Lung microvascular endothelial cell (primary cell): ENCODE measurements around the gene RHEBL1. TPM values are rescaled to one million over a fixed set of nuclear protein-coding genes. Genes with fewer than 3 reads are reported as not detected.
"Not testable (repeated sequence)": the region's sequence is repeated elsewhere in the genome, so short reads cannot be mapped to it uniquely, and the experiment has no call there.

Experiments
- DNase-seq, 2 donors: peaks; one replicate each; pipeline versions ENCODE4 v3.0.0 to v3.0.0-alpha.2; 2010; ENCODE audit warnings: low read depth in 2 of 2
- total RNA-seq: library from RNA; depleted of rRNA; stranded (reverse); fragments of >200 nt; gene quantifications from 2 replicates; pipeline ENCODE4 v1.2.1, GENCODE V29; 2014

RHEBL1 gene
- total RNA-seq, 1 donor from 2014 or later: 1.2 TPM

DNA sequence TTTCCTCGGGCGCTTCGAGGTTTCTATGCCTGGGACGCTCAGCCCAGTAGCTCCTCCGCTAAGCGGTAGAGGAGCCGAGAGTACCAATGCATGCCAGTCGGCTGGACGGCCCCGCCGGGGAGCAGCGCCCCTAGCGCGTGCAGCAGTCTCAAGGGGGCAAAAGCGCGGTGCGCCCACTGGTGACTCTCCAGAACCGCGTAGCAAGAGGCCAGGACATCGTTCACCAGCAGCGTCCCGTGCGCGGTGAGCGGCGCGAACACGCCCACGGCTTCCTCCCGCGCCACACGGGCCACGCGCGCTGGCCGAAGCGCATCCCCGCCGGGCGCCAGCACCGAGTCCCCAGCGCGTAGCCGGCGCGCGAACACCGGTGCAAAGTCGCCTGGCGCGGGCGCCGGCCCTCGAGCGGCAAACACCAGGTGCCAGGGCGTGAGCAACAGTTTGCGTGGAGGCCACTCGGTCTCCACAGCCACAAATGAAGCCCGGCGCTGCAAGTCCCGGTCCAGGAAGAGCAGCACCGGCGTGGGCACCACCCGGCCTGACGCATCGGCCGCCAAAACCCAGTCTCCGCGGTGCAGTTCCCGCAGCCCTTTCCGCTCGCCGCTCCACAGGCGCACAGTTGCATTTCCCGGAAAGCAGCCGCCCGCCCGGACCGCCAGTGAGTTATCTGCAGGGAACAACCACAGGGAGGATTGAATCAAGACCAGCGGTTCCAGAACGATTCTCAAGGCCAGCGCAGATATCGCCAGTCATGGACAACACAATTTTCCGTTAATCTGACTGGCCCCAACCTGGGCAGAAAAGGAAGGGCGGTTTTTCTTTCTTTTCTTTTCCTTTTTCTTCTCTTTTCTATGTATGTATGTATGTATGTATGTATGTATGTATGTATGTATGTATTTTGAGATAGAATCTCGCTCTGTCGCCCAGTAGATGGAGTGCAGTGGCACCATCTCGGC lies 20.3 kb upstream of the RHEBL1 start:
- peak; percentile 59 for DNase-seq

DNA sequence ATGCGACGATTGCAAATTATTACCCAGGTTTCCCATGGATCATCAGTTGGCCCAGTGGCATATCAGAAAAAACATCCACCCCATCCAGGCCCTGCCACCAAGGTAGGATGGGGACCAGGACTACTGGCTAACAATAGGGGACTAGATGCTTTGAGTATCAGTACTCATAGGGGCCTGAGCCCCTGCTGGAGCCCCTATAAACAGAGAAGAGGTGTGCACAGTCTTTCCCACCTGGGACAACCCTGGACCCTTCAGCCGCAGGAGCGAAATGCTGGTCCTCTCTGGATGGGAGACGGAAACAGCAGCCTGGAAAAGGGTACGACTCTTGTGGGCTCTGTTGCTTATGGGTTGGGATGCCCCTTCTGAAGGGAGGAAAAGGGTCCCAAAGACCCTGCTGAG lies 19.2 kb upstream of the RHEBL1 start:
- no peak for DNase-seq

DNA sequence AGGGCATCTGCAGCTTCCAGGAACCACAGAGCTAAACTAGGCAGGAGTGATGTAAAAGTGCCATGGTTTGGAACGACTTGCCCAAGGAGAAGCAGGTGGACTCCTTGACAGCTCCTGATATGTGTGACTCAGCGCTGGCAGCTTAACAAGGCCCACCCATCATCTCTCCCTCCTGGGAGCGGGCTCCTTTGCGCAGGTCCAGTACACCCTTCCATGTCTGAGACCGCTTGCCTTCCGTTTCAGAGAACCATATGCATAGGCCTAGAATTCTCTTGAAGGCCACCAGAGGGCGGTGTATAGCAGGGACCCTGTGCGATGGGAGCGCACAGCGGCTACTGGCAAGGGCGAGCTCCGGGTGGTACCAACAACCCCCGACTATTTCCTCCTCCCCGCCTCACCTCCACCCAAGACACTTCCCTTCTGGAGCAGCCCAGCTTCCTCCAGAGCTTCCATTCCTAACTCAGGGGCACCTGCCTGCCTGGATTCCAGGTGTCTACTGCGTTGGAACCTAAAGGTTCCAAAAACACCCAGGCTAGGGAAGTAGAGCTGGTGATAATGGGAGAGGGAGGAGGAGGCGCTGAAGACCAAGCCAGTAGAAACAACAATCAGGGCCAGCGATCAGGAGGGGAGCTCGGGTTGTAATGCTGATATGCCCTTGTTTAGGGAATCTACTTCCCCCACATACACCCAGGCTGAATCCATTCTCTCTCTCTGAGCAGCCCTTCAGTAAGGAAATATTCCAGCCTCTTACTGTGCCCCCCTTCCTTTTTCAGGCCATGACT lies 18.6 kb upstream of the RHEBL1 start:
- DNase-seq: peak; percentile 88 to 95

DNA sequence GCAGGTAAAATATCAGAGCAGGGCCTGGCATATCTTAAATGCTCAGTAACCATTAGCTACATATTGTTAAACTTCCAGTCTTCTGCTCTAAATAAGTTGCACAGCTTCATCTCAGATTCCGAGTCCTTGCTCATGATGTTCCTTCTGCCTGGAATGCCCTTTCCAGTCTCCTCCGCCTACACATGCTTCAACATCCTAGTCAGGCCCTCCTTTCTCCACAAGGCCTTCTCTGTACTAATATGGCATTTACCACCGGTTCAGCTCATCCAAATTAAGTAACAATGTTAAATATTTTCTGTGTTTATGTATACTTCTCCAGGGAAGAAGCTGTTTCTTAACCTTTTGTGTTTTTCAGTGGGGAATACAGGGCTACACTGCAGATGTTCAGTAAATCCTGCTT lies 16.3 kb upstream of the RHEBL1 start:
- DNase-seq: no peak

DNA sequence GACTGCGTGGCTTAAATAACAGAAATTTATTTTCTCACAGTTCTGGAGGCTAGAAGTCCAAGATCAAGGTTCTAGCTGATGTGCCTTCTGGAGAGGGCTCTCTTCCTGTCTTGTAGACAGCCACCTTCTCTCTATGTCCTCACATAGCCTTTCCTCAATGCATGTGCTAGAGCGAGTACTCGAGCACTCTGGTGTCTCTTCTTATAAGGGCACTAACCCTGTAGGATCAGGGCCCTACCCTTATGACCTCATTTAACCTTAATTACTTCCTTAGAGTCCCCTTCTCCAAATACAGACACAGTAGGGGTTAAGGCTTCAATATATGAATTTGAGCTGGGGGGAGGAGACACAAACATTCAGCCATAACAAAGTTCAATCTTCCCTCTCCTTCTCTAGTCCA lies 14.7 kb upstream of the RHEBL1 start:
- no peak for DNase-seq

DNA sequence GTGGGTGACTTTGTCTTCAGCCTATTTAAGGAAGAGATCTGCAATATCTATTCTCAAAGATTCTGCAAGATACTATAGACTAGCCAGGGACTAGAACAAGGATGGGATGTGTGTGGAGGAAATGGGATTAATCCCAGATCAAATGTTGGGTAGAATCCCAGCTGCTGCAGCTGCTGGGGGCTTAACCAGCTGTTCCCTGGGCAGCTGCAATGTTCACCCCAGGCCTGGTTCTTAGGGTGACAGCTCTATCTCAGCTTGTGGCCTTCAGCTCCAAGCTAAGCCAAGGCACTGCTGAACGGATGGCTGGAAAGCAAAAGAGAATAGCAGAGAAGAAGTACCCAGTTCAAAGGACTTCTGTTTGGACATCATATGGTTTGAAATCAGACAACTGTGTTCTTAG lies 10.0 kb upstream of the RHEBL1 start:
- DNase-seq: no peak

DNA sequence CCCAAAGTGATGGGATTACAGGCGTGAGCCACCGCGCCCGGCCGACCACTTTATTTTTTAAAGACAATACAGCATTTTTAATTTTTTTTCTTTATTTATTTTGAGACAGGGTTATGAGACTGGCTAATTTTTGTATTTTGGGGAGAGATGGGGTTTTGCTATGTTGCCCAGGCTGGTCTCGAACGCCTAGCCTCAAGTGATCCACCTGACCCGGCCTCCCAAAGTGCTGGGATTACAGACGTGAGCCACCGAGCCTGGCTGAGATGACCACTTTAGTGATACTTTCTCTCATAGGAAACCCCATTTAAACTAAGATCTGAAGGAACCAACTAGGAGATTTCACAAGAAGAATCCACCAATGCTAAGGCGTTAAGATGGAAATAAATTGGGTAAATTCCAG lies 1.2 kb upstream of the RHEBL1 start:
- no peak for DNase-seq

DNA sequence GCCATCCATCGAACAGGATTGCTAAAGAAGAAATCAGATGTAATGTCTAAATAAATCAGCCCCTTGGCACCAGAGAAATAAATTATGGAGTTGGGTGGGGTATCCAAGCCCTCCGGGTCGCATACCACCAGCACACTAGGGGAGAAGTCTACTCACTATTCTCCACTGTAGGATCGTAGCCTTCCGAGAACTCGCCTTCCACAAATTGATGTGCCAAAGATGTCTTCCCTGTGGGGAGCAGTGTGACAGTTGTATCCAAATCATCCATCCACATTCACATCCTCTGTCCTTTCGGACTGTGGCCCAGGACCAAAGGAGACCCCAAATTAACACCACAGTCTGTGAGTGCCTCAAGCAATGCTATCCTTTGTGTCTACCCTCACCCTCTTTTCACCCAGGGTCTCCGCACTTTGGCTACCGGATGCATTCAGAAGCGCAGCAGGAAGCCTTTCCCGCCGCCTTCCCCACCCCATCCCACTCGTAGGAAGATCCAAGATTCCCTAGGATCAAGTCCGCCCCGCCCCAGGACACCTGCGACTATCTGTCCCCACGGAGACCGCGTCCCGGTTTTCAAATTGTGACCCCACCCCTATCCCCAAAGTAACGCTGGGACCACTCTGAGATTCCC lies 786 bp downstream of the RHEBL1 start:
- DNase-seq: no peak

DNA sequence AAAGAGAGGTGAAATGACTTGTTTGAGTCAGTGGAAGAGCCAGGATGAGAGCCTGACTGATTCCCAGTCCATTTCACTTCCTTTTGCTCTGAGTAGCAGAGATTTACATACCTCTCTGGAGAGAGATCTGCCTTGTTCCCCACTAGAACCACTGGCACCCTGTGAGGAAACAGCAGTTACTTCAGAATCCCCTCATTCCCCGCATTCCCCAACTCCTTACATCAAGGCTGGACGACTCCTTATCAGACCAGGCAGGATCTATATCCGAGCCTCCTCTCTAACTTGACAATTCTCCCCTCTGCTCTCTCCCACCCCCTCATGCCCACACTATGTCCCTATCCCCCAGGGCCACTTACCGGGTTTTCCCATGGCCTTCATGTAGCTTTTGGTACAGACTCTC lies 3.7 kb downstream of the RHEBL1 start:
- DNase-seq: no peak

DNA sequence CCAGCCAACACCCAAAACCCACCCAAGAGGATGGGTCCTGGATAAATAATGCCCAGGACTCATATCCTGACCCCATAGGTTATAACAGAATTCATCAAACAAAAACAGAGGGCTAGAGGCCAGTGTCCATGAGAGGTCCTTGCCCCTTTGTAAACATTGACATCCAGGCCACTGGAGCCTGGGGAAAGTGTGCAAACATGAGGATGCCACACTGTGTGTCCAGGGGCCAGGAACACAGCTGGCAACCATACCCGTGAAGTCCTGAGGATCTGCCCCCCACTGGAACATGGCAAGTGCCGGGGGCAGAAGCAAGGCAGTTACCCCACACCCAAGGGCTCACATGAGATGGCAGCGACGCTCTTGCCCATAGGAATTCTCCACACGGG lies 5.0 kb downstream of the RHEBL1 start:
- no peak for DNase-seq

DNA sequence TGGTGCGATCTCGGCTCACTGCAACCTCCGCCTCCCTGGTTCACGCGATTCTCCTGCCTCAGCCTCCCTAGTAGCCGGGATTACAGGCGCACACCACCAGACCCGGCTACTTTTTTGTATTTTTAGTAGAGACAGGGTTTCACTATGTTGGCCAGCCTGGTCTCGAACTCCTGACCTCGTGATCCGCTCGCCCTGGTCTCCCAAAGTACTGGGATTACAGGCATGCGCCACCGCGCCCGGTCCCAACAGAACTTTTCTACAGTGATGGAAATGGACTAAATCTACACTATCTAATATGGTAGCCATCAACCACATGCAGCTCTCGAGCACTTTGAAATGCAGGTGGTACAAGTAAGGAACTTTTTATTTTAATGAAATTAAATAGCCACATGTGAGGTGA lies 7.9 kb downstream of the RHEBL1 start:
- not testable (repeated sequence) for DNase-seq

DNA sequence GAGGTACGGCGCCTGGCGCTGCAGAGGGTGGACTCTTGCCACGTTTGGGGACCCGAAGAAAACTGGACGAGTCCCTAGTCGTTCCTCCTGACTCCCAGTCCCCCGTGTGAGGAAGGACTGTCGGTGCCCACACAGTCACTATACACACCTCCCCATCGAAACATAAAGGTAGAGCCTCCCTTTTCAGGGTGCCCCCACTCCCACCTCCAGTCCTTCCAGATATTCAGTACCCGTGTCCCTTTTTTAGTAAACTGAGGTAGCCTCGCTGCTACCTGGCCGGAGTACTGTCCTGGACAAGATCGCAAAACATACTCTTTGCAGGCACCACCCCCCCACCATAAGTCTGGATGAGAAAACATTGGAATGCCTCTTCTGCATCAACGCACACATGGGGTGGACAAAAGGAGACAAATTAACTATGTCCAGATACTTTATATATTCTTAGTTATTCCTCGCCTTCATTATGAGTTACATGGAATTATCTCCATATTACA lies 8.6 kb downstream of the RHEBL1 start:
- no peak for DNase-seq

DNA sequence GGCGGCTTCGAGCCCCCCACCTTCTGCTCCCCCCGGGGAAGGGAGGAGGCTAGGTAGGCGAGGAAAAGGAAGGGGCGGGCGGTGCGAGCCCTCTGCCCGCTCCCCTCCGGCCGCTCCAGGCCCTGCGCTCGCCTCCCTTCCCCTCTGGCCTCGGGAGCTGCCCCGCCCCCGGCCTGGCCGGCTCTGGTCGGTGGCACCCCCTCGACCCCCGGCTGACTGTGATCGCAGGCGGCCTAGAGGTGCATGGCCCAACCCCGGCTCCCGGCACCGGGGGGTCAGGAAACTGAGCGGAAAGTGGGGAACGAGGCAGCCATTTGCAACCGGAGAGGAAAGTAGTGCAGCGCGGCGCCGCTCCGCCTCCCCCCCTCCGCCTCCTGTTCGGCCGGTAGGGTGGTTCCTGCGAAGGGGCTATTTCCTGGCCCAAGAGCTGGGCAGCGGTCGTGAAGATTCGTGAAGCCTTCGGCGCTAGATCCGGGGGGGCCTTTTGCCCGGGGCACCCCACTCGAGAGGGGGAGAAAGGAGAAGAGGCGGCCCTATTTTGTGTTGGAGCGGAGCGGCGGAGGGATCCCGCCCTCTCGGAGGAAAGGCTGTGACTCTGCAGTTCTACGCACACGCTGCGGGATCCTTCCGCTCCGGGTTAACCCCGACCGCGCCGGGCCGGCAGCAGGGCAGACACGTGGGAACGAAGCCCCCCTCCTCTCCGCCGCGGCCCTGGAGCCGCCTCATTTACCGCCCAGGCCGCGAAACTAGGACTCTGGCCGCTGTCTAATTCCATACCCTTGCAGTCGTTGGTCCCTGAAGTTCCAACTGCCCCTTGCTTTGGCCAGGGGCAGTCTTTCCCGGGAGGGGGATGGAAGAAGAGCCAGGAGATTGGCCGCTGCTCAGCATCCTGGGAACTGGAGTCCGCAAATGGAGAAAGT lies 9.3 kb downstream of the RHEBL1 start, which contains the start of gene KMT2D:
Gene KMT2D, minus strand, starts transcription at position 558 of the 920 bp plus-strand sequence. CDS start 5,470 bp downstream, outside the sequence.
- peak; percentile 98 to 99 for DNase-seq

DNA sequence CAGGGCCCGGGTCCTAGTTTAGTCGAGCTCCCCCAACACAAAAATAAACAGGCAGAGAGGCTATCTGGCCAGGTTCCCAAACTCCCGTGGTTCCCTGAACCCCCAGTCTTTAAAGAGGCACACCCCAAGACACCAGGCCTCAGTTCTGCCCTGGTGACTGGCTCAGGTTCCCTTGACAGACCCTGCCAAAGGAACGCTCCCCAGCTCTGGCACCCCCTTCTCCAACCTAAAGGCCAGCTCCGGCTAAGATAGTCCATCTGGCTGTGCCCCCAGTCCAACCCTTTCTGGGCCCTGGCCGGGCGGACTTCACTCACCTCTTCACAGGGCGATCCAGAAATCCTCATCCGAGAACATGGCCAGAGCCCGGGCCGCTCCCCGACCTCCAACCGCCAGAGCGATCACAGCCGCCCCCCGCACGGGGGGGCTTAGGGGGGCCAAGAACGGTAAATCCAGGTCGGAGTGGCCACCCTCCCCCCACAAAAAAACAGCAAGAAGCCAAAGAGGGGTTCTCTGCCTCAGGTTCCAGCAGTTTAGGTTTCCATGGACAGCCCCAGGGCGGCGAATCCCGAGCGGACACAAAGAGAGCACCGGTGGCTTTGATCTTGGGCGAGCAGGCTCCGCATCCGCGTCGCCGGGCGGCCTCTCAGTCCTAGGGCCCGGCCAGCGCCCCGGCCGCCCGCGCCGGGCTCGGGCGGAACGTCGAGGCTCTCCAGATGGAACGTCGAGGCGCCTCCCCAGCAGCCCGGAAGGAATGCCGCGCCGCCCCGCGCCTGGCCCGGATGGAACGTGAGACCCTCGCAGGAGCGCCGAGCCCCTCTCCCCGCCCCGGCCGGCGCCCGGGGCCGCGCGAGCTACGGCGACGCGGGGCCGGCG lies 10.2 kb downstream of the RHEBL1 start:
- DNase-seq: peak; percentile 54 to 61

DNA sequence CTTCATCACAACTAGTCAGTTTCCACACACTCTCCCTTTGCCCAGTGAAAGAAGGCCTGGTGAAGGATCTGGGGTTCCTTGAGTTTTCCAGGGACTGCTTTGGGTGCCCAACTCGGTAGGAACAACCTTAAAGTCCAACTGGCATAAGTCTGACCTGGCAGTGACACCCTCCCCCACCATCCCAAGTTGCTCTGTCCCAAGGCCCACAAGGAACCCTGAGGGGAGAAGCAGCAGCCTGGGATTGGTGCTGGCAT lies 10.8 kb downstream of the RHEBL1 start:
- peak in 1 of 2 donors; percentile 25 for DNase-seq

DNA sequence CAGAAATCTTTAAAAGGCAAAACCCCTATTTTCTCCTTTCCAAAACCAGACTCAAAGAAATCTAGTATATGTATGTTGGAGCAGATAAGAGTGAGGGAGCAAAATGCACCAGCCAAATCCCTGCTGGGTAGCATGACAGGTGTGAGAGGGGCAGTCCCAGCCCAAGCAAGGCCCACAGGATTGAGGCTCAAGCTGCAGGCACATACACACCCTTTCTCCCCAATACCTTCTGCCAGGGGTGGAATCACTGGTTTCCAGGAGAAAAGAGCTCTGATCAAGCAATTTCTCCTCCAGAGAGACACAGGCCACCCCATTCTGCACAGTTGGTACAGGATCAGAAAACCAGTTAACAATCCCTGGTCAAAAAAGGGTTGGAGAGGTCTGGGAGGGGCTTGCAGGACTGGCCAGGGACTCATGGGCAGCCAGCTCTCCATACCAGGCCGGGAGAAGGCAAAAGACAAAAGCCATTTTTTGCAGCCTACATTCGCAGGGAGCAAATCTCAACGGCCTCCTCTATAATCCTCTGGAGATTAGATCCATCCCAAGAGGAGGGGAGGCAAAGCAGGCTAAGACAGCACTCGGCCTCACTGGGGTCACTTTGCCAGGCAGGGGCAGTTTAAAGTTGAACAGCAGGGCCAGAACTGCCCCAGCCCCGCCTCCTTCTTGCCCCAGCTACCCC lies 11.3 kb downstream of the RHEBL1 start:
- DNase-seq: no peak

DNA sequence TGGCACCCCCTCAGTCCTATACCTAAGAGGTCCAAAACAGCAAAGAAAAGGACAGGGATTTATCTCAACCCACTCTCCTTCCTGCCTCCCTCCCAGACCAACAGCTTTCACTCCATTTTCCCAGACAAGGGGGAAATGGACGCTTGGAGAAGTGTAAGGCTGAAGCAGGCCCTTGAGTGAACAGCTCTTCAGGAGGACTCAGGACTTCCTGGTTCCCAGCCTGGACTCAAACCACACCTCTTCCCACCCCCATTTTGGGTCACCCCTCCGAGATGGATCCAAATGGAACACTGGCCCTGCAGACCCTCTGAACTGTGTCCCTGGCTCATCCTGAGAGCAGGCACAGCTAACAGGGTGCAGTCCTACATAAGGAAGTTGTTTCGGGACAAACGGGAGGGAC lies 11.9 kb downstream of the RHEBL1 start:
- DNase-seq: peak in 1 of 2 donors; percentile 29

DNA sequence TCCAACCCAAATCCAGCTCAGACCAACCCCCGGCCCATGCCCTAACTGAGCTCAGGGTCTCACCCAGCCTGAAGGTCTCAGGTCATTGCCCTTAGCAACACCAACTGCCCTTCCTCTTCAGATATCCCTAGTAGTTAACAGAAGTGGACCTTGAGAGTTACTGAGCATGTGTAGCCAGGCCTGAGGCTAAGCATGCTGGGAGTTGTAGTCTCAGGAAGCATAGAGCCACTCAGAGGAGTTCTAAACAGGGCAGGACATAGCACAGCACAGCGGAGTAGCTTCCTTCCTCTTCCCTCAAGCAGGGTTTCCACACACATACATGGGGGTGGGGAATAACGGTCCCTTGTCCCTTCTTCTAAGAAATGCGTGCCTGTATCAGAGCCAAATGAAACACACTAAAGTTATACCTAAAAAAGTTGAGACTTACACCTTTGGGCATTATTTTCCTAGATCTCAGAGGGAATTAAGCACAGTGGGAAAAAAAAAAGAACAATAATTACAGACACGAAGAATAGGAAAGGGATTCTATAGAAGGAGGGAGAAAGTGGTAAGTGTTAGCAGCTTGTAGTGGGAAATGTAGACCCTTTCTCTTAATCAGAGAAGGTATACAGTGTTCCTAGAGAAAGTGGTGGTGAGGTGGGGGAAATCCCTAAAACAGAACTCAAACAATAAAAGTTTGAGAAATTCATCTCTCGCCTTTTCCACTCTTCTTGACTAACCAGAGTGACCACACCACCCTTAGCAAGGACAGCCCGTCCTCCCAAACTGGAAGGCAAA lies 13.6 kb downstream of the RHEBL1 start:
- DNase-seq: peak; percentile 87 to 93

DNA sequence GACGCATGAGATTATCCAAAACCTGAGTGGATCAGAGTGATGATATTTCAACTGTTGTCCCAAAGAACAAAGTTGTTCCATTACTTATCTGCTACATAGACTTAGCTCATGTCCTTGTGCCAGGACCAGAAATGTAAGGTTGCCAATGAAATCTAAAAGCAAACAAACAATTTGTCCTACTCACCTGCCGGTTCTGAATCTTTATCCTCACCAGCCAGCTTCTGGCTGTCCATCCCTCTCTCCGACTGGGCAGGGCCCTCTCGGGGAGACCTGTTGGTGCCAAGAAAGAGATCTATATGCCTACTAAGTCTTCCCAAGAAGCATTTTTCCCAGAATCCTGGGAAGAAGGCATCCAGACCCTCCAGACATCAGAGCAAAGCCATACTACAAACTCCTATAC lies 14.7 kb downstream of the RHEBL1 start:
- DNase-seq: no peak
